Keratinocyte (primary cell): ENCODE data around the gene HP1BP3. TPM values are rescaled to one million over a fixed set of nuclear protein-coding genes. Genes with fewer than 3 reads are reported as not detected.

Source experiments
- DNase-seq: peaks from one replicate; pipeline ENCODE4 v3.0.0-alpha.2; 2011; ENCODE audit warnings: low read depth, missing footprints, low spot score
- FAIRE-seq: peaks from 2 replicates; lab custom pipeline; 2011; peaks lifted over from hg19 to GRCh38; lab: Jason Lieb, UNC
- H2AFZ ChIP-seq: 2 replicates; pipeline ENCODE4 v1.6.0; 2012; ENCODE audit warnings: low read length, control low read depth, inconsistent platforms; ENCODE audit not compliant: control insufficient read depth
- H3K27ac ChIP-seq: 2 replicates; pipeline ENCODE4 v1.5.1; 2011; ENCODE audit warnings: low read length; ENCODE audit not compliant: control insufficient read depth, insufficient read depth
- H3K27me3 ChIP-seq: 3 replicates; pipeline ENCODE4 v1.6.0; 2011; ENCODE audit warnings: low read length; ENCODE audit not compliant: control insufficient read depth, insufficient read depth; ENCODE audit errors: extremely low read depth
- H3K36me3 ChIP-seq, 2 experiments: 2 replicates in 1 of 2; 3 replicates in 1 of 2; pipeline ENCODE4 v1.5.1; 2011; ENCODE audit warnings: low read length in 2 of 2, mild to moderate bottlenecking in 1 of 2; ENCODE audit not compliant: control insufficient read depth in 2 of 2, insufficient read depth in 2 of 2; ENCODE audit errors: extremely low read depth in 1 of 2
- H3K4me1 ChIP-seq: 3 replicates; pipeline ENCODE4 v1.5.1; 2011; ENCODE audit warnings: low read length; ENCODE audit not compliant: control insufficient read depth, insufficient read depth; ENCODE audit errors: extremely low read depth
- H3K4me2 ChIP-seq: 3 replicates; pipeline ENCODE4 v1.6.0; 2011; ENCODE audit warnings: low read depth, low read length; ENCODE audit not compliant: control insufficient read depth, insufficient read depth; ENCODE audit errors: extremely low read depth
- H3K4me3 ChIP-seq, 3 experiments: fragments of 200-600 bp in 1 of 3; sonication (generic) in 1 of 3; 2 replicates in 2 of 3; 3 replicates in 1 of 3; pipeline ENCODE4 v1.5.1; 2011 to 2016; ENCODE audit warnings: low read length in 3 of 3, mild to moderate bottlenecking in 3 of 3, control low read depth in 2 of 3, inconsistent platforms in 1 of 3, low read depth in 1 of 3, mixed read lengths in 1 of 3, mixed run types in 1 of 3, moderate library complexity in 1 of 3; ENCODE audit not compliant: control insufficient read depth in 2 of 3, insufficient read depth in 2 of 3; ENCODE audit errors: extremely low read depth in 1 of 3
- H3K79me2 ChIP-seq: 2 replicates; pipeline ENCODE4 v1.6.0; 2012; ENCODE audit warnings: low read length; ENCODE audit not compliant: control insufficient read depth, insufficient read depth
- H3K9ac ChIP-seq: 3 replicates; pipeline ENCODE4 v1.6.0; 2011; ENCODE audit warnings: low read length; ENCODE audit not compliant: control insufficient read depth, insufficient read depth; ENCODE audit errors: extremely low read depth
- H3K9me1 ChIP-seq: 3 replicates; pipeline ENCODE4 v1.6.0; 2011; ENCODE audit warnings: low read length; ENCODE audit not compliant: control insufficient read depth, insufficient read depth; ENCODE audit errors: extremely low read depth
- H3K9me3 ChIP-seq: 2 replicates; pipeline ENCODE4 v1.5.1; 2012; ENCODE audit warnings: low read depth, low read length; ENCODE audit not compliant: control insufficient read depth
- H4K20me1 ChIP-seq: 3 replicates; pipeline ENCODE4 v1.6.0; 2011; ENCODE audit warnings: low read length; ENCODE audit not compliant: control insufficient read depth, insufficient read depth; ENCODE audit errors: extremely low read depth
- CTCF ChIP-seq, 3 experiments: IDR thresholded peaks in 1 of 3; conservative IDR thresholded peaks in 1 of 3; optimal IDR thresholded peaks in 1 of 3; 2 replicates in 2 of 3; 3 replicates in 1 of 3; pipeline versions ENCODE3 to v1.5.1; 2011; ENCODE audit warnings: low read length in 3 of 3, mild to moderate bottlenecking in 3 of 3, moderate library complexity in 2 of 3, control low read depth in 1 of 3, inconsistent platforms in 1 of 3; ENCODE audit not compliant: insufficient read depth in 2 of 3; ENCODE audit errors: extremely low read depth in 1 of 3
- EZH2 ChIP-seq: IDR thresholded peaks from one replicate; pipeline ENCODE4 v1.6.1; 2012; ENCODE audit warnings: inconsistent platforms, mild to moderate bottlenecking, low read length, moderate library complexity
- dilution Hi-C: fragments of 300-500 bp; cut with MboI; formaldehyde crosslinking; loops from one replicate; pipeline ENCODE4 v1.7.0; 2020; ENCODE audit warnings: low sequenced_read_pairs; ENCODE audit not compliant: extremely low pct_ligation_motif_present
- polyA plus RNA-seq, 5 experiments: library from polyadenylated mRNA; depleted of rRNA in 3 of 5; stranded (reverse) in 3 of 5; stranded (forward) in 1 of 5; unstranded in 1 of 5; fragments of >200 nt; gene quantifications; 1 replicate in 1 of 5; 2 replicates in 3 of 5; 3 replicates in 1 of 5; pipeline versions ENCODE4 v1.2.1 to v1.2.3, GENCODE V29; 2011 to 2012; ENCODE audit warnings: missing spikeins in 2 of 5, low read depth in 1 of 5, low replicate concordance in 1 of 5

HP1BP3 gene
- polyA plus RNA-seq, 1 donor (not counting 4 experiments of a cell fraction or from before 2014, with no cell fraction given): 148 TPM

DNA sequence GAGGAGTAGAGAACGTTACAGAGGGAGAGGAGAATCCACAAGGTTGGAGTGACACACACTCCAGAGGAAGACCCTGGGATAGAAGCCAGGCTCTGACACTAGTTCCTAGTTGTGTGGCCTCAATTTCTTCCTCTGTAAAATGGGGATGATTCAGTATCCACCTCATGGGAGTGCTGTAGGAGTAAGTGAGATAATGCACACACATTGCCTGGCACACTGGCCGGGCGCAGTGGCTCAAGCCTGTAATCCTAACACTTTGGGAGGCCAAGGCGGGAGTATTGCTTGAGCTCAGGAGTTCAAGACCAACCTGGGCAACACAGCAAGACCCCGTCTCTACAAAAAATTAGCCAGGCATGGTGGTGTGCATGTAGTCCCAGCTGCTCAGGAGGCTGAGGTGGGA lies 78.2 kb downstream of the HP1BP3 start:
- Histone ChIP-seq H3K27me3 (no peaks in the 10 kb centered on the region), H3K4me3 (no peak overlapping the region), H3K4me1 (no peaks in the 10 kb centered on the region), H3K9me3 (no peaks in the 10 kb centered on the region), H3K36me3 (peaks cover 5 to 34% of the 10 kb centered on the region in 2 experiments), H3K9ac (no peak overlapping the region), H2AFZ (no peak overlapping the region), H3K9me1 (no peaks in the 10 kb centered on the region), H3K4me2 (no peak overlapping the region), H3K27ac (no peak overlapping the region), H3K79me2 (no peaks in the 10 kb centered on the region), H4K20me1 (no peaks in the 10 kb centered on the region)
- no peak for DNase-seq
- TF ChIP-seq CTCF (optimal IDR thresholded peaks at IDR 0.05 in 1 of 3, IDR thresholded peaks at IDR 0.05 in 1 of 3, conservative IDR thresholded peaks at IDR 0.05 in 1 of 3; ENCODE audit: extremely low read depth in 1 of 3, insufficient read depth in 2 of 3, low read length in 3 of 3): no peak
- no peak for TF ChIP-seq EZH2
- dilution Hi-C loops: no loop called here
- no peak for FAIRE-seq

DNA sequence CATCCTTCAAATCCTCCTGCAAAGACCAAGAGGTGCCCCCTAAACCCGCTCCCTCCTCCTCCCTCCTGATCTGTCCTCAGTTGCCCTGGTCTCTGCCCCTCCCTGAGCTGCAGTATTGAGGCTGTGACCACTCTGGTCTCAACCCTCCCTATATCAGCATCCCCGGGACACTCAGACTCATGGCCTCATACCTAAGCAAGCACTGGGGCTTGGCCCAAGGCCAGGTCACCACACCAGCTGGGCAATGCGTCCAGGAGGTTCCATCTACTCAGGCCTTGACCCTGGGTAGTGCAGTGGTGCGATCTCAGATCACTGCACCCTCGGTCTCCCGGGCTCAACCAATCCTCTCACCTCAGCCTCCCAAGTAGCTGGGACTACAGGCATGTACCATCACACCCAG lies 79.0 kb downstream of the HP1BP3 start:
- H3K4me1 ChIP-seq: no peaks in the 10 kb centered on the region
- dilution Hi-C loops: no loop called here
- FAIRE-seq: no peak

More for the DNA sequence above, 79.0 kb downstream of the HP1BP3 start:
- Histone ChIP-seq H3K4me2 (no peak overlapping the region), H3K79me2 (no peaks in the 10 kb centered on the region), H3K4me3 (no peak overlapping the region), H3K27me3 (no peaks in the 10 kb centered on the region), H3K9ac (no peak overlapping the region), H4K20me1 (no peaks in the 10 kb centered on the region), H3K36me3 (peaks cover 5 to 31% of the 10 kb centered on the region in 2 experiments), H3K9me3 (no peaks in the 10 kb centered on the region), H3K9me1 (no peaks in the 10 kb centered on the region), H2AFZ (no peak overlapping the region), H3K27ac (no peak overlapping the region)
- DNase-seq: no peak
- TF ChIP-seq CTCF (optimal IDR thresholded peaks at IDR 0.05 in 1 of 3, IDR thresholded peaks at IDR 0.05 in 1 of 3, conservative IDR thresholded peaks at IDR 0.05 in 1 of 3; ENCODE audit: extremely low read depth in 1 of 3, insufficient read depth in 2 of 3, low read length in 3 of 3) (no peak), EZH2 (no peak)
